Dermis microvascular lymphatic vessel endothelial cell (primary cell): ENCODE data around the gene EPHA3. TPM values are rescaled to one million over a fixed set of nuclear protein-coding genes. Genes with fewer than 3 reads are reported as not detected.
A peak's percentile ranks its signal among the peaks of the same experiment; 100 is the strongest.

Experiments
- DNase-seq, 2 donors: peaks; one replicate each; pipeline versions ENCODE4 v3.0.0 to v3.0.0-alpha.2; 2010; ENCODE audit warnings: low read depth in 2 of 2
- total RNA-seq: library from RNA; depleted of rRNA; stranded (reverse); fragments of >200 nt; gene quantifications from 2 replicates; pipeline ENCODE4 v1.2.1, GENCODE V29; 2014

EPHA3 gene
- not detected in 2 replicates for total RNA-seq

DNA sequence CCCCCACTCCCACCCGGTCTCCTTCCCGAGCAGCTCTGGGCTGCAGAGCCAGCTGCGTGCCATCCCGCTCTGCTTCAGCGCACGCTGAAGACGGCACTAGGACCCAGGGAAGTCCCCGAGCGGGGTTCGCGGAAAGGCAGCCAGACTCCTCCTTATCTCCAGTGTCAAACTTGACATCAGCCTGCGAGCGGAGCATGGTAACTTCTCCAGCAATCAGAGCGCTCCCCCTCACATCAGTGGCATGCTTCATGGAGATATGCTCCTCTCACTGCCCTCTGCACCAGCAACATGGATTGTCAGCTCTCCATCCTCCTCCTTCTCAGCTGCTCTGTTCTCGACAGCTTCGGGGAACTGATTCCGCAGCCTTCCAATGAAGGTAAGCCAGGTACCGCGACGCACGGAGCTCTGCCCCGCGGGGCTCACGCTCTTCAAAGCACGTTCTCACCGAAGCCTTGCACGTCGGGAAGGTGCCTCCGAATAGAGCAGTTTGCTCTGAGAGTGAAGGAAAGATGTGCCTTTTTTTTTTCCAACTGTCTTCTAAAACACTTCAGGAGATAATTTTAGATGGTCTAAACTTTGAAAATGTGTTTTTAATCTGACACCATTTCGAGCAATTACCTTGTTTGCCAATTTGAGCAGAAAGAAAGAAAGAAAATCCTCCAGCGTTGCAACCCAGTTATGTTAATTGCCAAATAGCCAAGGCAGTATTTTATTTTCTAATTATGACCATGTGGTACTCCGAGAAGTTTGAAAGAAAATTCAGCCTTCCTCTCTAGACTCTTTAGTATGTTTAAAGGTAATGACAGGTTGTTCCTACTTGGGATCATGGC, at the start of gene EPHA3:
TSS of gene EPHA3 (plus strand) at position 161 of the 830 bp plus-strand sequence. CDS start at position 289, 128 bp downstream.
- peak in 1 of 2 donors; percentile 5 for DNase-seq

GRCh38 chr3:89058371-89058770, 49.0 kb upstream of the EPHA3 start:
- DNase-seq = no peak

DNA sequence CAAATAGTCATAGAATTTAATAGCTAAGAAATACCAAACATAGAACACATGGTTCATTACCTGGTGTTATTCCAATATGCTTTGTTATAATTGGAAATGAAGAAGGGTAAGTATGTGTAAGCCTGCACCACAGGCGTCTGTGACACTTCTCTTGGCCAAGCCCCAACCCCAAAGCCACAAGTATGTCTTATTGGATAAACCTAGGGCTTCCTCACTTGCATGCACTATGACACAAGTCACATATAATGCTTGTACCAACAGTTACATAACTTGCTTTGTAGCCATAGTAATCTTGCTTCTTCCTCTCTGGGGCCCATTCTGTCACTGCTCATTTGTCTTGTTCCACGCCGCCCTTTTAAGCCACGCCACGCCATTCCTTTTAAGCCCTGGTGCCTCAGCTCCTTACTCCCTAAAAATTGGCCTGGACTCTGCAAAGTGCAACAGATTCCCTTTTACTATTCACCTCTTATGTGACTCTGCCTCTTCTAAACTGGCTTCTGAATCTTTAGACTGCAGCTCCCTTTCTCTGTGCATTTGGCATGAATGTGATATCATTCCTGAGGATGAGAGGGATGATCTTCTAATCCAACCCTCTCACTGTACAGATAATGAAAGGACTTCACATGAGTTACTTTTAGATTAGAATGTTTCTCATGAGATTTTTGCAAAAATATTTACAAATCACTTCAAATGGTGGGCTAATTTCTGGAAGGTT, 48.1 kb upstream of the EPHA3 start:
- DNase-seq = no peak

GRCh38 chr3:89061259-89061658, 46.2 kb upstream of the EPHA3 start:
- DNase-seq = no peak

- DNase-seq = no peak
These were observed 39.7 kb upstream of the EPHA3 start for GRCh38 chr3:89067736-89068135.

GRCh38 chr3:89072642-89073041, 34.8 kb upstream of the EPHA3 start:
- no peak for DNase-seq

- no peak for DNase-seq
These were observed 27.5 kb upstream of the EPHA3 start for GRCh38 chr3:89079944-89080343.

DNA sequence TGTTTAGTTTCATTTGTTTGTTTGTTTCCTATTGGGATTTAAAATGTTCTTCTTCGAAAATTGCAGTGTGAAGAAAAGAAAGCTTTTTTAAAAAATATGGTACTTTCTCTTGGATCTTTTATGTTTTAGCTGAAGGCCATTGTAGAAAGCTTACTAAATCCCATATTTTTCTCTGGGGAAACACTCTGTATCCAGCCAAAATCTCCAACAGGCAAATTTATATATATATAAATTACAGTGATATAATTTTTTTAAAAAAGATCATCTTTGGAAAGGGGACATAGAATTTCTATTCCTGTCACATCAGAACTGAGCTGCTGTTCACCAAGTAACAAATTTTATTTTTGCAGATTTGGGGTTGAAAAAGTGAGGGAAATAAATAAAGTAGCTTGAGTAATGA, 19.6 kb upstream of the EPHA3 start:
- no peak for DNase-seq

GRCh38 chr3:89098173-89098572, 9.2 kb upstream of the EPHA3 start:
- DNase-seq = no peak

GRCh38 chr3:89098964-89099585, 8.3 kb upstream of the EPHA3 start:
- DNase-seq = peak; percentile 9 to 41

DNA sequence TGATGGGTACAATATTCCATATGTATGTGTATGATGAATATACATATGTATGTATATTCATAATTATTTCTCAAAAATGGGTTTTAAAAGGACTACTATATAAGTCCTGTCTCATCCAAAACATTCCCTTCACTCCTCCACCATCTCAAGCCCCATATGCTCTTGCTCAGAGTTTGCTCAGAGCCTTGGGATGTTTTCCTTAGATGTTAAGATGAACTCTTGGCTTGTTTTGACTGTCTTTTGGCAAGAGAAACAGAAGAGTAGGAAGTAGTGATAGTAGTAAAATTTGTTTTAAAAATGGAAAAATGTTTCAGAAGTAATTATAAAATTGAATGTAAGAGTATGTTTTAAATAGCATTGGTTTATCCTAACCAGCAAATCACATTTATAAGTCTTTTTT, 6.2 kb upstream of the EPHA3 start:
- DNase-seq = no peak

DNA sequence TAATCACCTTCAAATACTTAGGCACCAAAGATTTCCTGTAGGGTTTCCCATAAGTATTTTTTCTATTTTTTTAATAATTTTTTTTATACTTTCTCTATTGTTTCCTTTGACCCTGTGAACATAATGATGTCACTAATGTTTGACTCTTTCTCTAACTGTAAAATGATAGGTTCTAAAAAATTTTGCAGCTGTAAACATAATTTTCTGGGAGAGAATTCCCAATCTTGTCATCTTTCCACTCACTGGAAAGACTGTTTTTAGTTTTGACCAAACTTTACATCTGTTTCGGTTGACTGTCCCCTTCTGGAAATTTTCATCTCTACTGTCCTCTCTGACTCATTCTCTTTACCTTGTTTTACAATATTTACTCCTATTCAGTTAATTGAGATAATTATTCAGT, 5.5 kb upstream of the EPHA3 start:
- no peak for DNase-seq

GRCh38 chr3:89104499-89104898, 2.9 kb upstream of the EPHA3 start:
- DNase-seq = no peak

DNA sequence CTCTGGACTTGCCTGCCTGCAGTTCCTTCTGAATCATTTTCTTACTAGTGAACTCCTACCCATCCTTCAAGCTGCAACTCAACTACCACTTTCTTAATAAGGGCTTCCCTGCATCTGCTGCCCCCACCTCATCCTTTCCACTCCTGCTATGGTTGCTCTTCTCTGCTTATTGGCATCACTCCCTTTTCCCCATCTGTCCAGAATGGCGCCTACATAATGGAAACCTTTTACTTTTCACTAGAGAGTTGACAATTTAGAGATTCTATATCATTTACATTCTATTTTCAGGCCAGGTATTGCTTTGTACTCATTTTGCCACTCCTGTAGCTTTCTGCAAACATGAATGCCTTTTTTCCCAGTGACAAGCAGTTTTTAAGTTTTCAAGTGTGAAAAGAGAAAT, 1.9 kb upstream of the EPHA3 start:
- DNase-seq = no peak

DNA sequence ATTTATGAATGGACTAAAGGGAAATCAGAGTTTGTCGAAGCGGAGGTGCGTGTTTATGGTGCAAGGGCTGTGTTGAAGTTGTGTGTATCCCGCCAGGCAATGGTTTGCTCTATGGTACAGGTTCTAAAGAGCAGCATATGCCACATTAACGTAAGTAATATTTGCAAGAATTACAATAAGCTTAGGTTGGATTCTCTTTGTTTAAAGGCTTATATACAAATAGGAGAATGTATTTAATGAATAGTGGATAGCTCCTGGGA, 800 bp downstream of the EPHA3 start:
- no peak for DNase-seq

- DNase-seq = no peak
These were observed 5.9 kb downstream of the EPHA3 start for GRCh38 chr3:89113344-89113743.

GRCh38 chr3:89113893-89114840, 6.7 kb downstream of the EPHA3 start:
- DNase-seq = peak in 1 of 2 donors; percentile 1

DNA sequence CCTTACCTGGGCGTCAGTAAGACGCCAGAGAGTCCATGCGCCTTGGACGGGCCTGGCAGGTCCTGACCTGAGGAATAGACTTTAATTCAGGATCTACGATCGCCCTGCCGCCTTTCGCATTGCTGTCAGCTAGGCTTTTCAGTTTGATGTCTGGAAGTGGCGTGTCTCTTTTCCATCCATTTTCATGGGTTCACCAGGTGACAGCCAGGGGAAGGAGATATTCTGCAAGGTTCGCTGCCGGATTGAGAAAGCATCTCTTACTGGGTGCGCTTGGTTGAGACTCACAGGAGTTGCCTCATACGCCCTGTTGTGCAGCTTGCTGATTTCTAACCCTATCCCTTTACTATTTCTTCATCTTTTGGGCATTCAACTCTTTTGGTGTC, 7.4 kb downstream of the EPHA3 start:
- DNase-seq = no peak

- DNase-seq = no peak
These were observed 9.1 kb downstream of the EPHA3 start for GRCh38 chr3:89116476-89116875.

DNA sequence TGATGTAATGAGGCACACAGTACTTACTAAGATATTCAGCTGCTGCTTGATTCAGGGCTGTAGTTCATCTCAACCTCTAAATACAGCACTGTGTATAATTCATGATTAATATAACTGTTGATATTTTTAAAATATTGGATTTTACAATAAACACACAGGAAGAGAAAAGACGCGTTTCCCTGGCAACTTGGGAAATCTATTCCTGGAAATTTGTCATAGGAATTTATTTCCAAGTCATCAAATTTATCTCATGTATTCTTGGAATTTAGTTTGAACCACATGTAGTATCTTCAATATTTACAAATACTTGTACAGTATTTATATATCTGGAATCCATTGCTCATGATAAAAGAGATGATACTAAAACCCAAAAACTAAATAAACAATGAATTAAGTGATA, 30.6 kb downstream of the EPHA3 start:
- DNase-seq = no peak

- no peak for DNase-seq
These were observed 32.4 kb downstream of the EPHA3 start for GRCh38 chr3:89139870-89140269.

- no peak for DNase-seq
These were observed 36.7 kb downstream of the EPHA3 start for GRCh38 chr3:89144080-89144479.
